Nucleus accumbens (tissue), 56 donors: ENCODE results near the gene VWA1.
"Not testable (repeated sequence)": the region's sequence is repeated elsewhere in the genome, so short reads cannot be mapped to it uniquely, and the experiment has no call there.

Source experiments
- DNase-seq, 56 donors: peaks; one replicate each; lab custom pipeline; 2025; lab: John Stamatoyannopoulos, UW

VWA1 gene

GRCh38 chr1:1476011-1476410 lies 40.5 kb downstream of the VWA1 start:
- not testable (repeated sequence) for DNase-seq

- no peak for DNase-seq
Measured at GRCh38 chr1:1477206-1477605, 41.7 kb downstream of the VWA1 start.

- DNase-seq = no peak
Measured at GRCh38 chr1:1479547-1480487, 44.3 kb downstream of the VWA1 start.

- not testable (repeated sequence) for DNase-seq
Measured at GRCh38 chr1:1480488-1480867, 45.0 kb downstream of the VWA1 start.

GRCh38 chr1:1481811-1482210 lies 46.3 kb downstream of the VWA1 start:
- DNase-seq = not testable (repeated sequence)

- DNase-seq = no peak
Measured at GRCh38 chr1:1482856-1483255, 47.4 kb downstream of the VWA1 start.

- DNase-seq = no peak
Measured at GRCh38 chr1:1483714-1484113, 48.2 kb downstream of the VWA1 start.

- DNase-seq = not testable (repeated sequence)
Measured at GRCh38 chr1:1484976-1485750, 49.7 kb downstream of the VWA1 start.

GRCh38 chr1:1485755-1486317 lies 50.3 kb downstream of the VWA1 start:
- DNase-seq = not testable (repeated sequence)

- DNase-seq = no peak
Measured at GRCh38 chr1:1487701-1488100, 52.2 kb downstream of the VWA1 start.

- no peak for DNase-seq
Measured at GRCh38 chr1:1489231-1489630, 53.7 kb downstream of the VWA1 start.

GRCh38 chr1:1489861-1490260 lies 54.4 kb downstream of the VWA1 start:
- DNase-seq = no peak

- DNase-seq = no peak
Measured at GRCh38 chr1:1490633-1491230, 55.2 kb downstream of the VWA1 start.

- no peak for DNase-seq
Measured at GRCh38 chr1:1491601-1492000, 56.1 kb downstream of the VWA1 start.
